GM21619 (cell line): Measurements from ENCODE around the gene MRPS7.
"Not testable (repeated sequence)": the region's sequence is repeated elsewhere in the genome, so short reads cannot be mapped to it uniquely, and the experiment has no call there.

Experiments
- ATAC-seq: cut with Tn5 transposase; IDR thresholded peaks from one replicate; pipeline ENCODE4 v1.9.1; 2021; ENCODE audit not compliant: unreplicated experiment

MRPS7 gene

GRCh38 chr17:75242461-75243042 lies 19.1 kb upstream of the MRPS7 start:
- no peak for ATAC-seq

- ATAC-seq: no peak
Observed at GRCh38 chr17:75244133-75244866, 17.4 kb upstream of the MRPS7 start.

- no peak for ATAC-seq
Observed at GRCh38 chr17:75245011-75245410, 16.7 kb upstream of the MRPS7 start.

- ATAC-seq: no peak
Observed at GRCh38 chr17:75246404-75246803, 15.3 kb upstream of the MRPS7 start.

- ATAC-seq: no peak
Observed at GRCh38 chr17:75249564-75249963, 12.1 kb upstream of the MRPS7 start.

GRCh38 chr17:75250009-75250471 lies 11.6 kb upstream of the MRPS7 start:
- ATAC-seq: peak; percentile 90

GRCh38 chr17:75252039-75252816 lies 9.5 kb upstream of the MRPS7 start:
- ATAC-seq: no peak

- not testable (repeated sequence) for ATAC-seq
Observed at GRCh38 chr17:75255954-75256698, 5.6 kb upstream of the MRPS7 start.

GRCh38 chr17:75257228-75257627 lies 4.5 kb upstream of the MRPS7 start:
- not testable (repeated sequence) for ATAC-seq

GRCh38 chr17:75260641-75261335 lies 891 bp upstream of the MRPS7 start:
- peak; percentile 28 for ATAC-seq

- ATAC-seq: no peak
Observed at GRCh38 chr17:75262112-75262606, 480 bp downstream of the MRPS7 start.

GRCh38 chr17:75263055-75263454 lies 1.4 kb downstream of the MRPS7 start:
- ATAC-seq: no peak

- ATAC-seq: no peak
Observed at GRCh38 chr17:75265614-75266315, 4.1 kb downstream of the MRPS7 start.

- ATAC-seq: no peak
Observed at GRCh38 chr17:75266316-75267152, 4.9 kb downstream of the MRPS7 start.

- no peak for ATAC-seq
Observed at GRCh38 chr17:75267153-75267410, 5.4 kb downstream of the MRPS7 start.

- ATAC-seq: no peak
Observed at GRCh38 chr17:75267411-75268232, 5.9 kb downstream of the MRPS7 start.

- no peak for ATAC-seq
Observed at GRCh38 chr17:75269844-75270217, 8.2 kb downstream of the MRPS7 start.

- ATAC-seq: peak; percentile 28
Observed at GRCh38 chr17:75270218-75270965, 8.7 kb downstream of the MRPS7 start.
